Ectodermal cell (in vitro differentiated cells): ENCODE data around the gene GORASP1.

Source experiments
- H3K27ac ChIP-seq: 2 replicates; pipeline ENCODE4 v1.7.0; 2013; ENCODE audit warnings: mild to moderate bottlenecking, low read depth, low read length; ENCODE audit not compliant: insufficient read depth, poor library complexity, severe bottlenecking
- H3K27me3 ChIP-seq: 2 replicates; pipeline ENCODE4 v1.7.0; 2013; ENCODE audit warnings: mild to moderate bottlenecking, low read length; ENCODE audit not compliant: insufficient read depth, control insufficient read depth, poor library complexity, severe bottlenecking
- H3K36me3 ChIP-seq: one replicate; pipeline ENCODE4 v1.7.0; 2013; ENCODE audit warnings: low read length; ENCODE audit not compliant: control insufficient read depth, insufficient read depth
- H3K4me1 ChIP-seq: one replicate; pipeline ENCODE4 v1.7.0; 2013; ENCODE audit warnings: low read length; ENCODE audit not compliant: control insufficient read depth, insufficient read depth
- H3K4me3 ChIP-seq: 2 replicates; pipeline ENCODE4 v1.7.0; 2013; ENCODE audit warnings: low read depth, low read length, control low read depth; ENCODE audit not compliant: insufficient read depth
- H3K9me3 ChIP-seq: 2 replicates; pipeline ENCODE4 v1.7.0; 2013; ENCODE audit warnings: mild to moderate bottlenecking, low read length, moderate library complexity; ENCODE audit not compliant: control insufficient read depth
- WGBS, 2 experiments: methylation state at CpG; one replicate each; pipeline ENCODE4 v1.1.7; 2013; ENCODE audit warnings: missing lambda C conversion rate in 2 of 2; 5-methylcytosine and 5-hydroxymethylcytosine counted together

The GORASP1 gene

DNA sequence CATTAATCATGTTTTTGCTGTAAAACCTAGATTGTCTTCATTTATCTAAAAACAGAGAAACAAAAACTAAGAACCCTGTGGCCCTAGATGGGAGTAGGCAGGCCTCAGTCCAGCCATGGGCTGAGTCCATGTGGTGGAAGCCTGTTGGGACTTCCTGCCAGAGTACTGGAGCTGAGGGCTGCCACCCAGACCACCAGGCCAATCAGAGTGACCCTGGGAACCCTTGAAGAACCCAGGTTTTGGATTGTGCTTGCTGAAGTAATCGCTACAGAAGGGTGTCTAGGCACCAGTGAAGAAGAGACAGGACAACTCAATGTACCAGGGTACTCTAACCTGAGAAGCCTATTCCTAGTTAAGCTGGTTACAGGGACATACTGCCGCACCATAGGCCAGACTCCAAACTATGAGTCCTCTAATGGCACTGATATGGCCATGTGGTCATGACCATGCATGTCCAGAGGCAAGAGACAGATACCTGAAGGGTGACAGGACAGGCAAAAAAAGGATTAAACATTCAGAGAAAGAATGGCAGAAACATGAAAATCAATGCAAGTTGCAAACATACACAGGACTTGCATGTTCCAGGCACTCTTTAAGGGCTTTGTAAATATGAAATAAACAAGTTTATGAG lies 33.0 kb upstream of the GORASP1 start:
- H3K36me3 ChIP-seq, result no peaks in the 10 kb centered on the region
- no peak overlapping the region for H3K27ac ChIP-seq
- no peaks in the 10 kb centered on the region for H3K9me3 ChIP-seq
- H3K4me1 ChIP-seq, result no peaks in the 10 kb centered on the region
- H3K4me3 ChIP-seq, result no peak overlapping the region
- H3K27me3 ChIP-seq, result no peaks in the 10 kb centered on the region
- 96 to 99% methylated on average over 2 of the region's 2 CpGs for WGBS, 2 experiments

DNA sequence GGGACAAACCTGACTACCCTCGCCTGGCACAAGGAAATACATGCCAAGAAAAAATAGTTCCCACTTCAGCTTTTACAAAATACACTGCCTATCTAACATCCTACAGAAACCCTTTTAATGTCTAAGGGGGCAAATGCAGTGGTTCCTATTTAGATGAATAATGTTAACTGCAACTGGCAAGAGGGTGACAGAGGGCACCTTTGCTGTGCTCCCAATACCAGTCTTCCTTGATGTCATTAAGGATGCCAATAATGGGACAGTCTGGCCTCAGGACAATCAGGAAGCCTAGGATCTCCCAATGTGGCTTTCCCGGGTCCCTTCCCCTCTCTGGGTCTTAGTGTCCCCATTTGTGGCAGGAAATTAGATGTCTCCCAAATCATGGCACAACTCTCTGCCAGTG lies 32.0 kb upstream of the GORASP1 start:
- Histone ChIP-seq H3K27ac (no peak overlapping the region), H3K4me3 (no peak overlapping the region), H3K27me3 (no peaks in the 10 kb centered on the region), H3K36me3 (no peaks in the 10 kb centered on the region), H3K4me1 (no peaks in the 10 kb centered on the region), H3K9me3 (no peaks in the 10 kb centered on the region)
- WGBS, 2 experiments, result 88 to 94% methylated on average over 2 of the region's 2 CpGs

DNA sequence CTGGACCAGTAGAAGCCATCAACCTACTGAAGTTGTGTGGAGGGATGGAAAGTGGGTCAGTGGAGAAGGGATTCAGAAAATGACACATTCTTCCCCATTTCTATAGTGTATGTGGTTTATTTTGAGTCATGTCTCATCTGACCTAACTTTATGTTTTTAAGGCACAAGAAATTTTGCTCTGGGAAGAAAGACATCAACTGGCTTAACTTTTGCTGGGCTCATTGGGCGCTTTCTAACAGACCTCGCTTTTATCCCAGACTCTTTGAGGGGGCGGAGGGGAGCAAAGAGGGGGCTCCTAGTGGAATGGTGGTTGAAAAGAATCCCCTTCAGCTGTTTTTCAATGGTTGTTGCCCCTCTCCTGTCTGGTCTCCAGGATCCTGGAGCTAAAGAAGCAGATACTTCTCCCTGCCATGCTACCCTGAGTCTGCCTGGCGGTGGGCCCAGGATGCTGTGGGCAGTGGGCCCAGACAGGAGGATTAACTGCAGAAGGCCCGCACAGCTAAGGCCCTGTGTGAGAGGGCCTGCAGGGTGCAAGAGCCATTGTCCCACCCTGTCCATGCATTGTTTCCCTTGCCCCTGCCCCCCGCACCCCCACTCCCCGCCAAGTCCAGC lies 31.5 kb upstream of the GORASP1 start:
- Histone ChIP-seq H3K27me3 (no peaks in the 10 kb centered on the region), H3K9me3 (no peaks in the 10 kb centered on the region), H3K4me1 (no peaks in the 10 kb centered on the region), H3K27ac (no peak overlapping the region), H3K36me3 (no peaks in the 10 kb centered on the region), H3K4me3 (no peak overlapping the region)
- 86 to 89% methylated on average over 5 to 7 of the region's 7 CpGs for WGBS, 2 experiments

DNA sequence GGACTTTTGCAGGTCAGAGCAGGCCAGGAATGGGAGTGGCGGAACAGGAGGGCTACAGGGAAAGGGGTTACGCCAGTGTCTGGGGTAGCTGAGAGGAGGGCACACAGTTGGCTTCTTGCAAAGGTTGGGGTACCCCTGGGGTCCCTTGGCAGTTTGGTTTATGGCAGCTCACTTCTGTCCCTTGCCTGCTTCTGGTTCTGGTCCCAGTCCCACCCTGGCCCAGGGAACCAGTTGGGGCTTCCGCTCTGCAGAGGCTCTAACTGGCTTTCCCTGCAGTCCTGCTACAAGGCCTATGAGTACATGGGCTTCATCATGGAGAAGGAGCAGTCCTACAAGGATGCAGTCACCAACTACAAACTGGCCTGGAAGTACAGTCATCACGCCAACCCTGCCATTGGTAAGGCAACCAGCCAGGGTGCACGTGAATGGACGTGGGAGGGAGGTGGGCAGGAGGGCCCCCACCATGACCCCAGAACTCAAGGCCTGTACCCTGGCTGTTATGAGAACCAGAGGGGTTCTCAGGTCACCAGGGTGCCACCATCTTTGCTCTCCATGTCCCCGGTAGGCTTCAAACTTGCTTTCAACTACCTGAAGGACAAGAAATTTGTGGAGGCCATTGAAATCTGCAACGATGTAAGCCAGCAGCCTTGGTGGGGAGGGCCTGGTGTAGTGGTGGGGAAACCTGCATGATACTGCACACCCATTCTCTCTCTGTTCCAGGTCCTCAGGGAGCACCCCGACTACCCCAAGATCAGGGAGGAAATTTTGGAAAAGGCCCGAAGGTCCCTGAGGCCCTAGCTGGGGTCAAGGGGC lies 30.8 kb upstream of the GORASP1 start:
- H3K4me3 ChIP-seq, result no peak overlapping the region
- no peak overlapping the region for H3K27ac ChIP-seq
- H3K4me1 ChIP-seq, result no peaks in the 10 kb centered on the region
- no peaks in the 10 kb centered on the region for H3K9me3 ChIP-seq
- no peaks in the 10 kb centered on the region for H3K36me3 ChIP-seq
- H3K27me3 ChIP-seq, result no peaks in the 10 kb centered on the region
- WGBS, 2 experiments, result 96% methylated on average over 10 of the region's 10 CpGs

DNA sequence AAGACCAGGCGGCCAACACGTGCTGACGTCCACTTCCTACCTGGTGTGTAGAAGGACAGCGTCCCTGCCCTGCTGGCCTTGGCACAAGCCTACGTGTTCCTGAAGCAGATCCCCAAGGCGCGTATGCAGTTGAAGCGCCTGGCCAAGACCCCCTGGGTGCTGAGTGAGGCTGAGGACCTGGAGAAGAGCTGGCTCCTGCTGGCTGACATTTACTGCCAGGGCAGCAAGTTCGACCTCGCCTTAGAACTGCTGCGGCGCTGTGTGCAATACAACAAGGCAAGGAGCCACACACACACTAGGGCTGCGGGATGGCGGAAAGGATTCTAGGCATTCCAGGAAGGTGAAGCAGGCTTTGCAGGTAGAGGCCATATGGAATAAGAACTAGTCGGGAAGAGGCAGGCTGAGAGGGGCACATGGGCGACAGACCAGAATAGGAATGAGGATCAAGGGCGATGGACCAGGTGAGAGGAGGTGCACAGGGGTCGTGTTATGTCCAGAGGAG lies 30.1 kb upstream of the GORASP1 start:
- no peaks in the 10 kb centered on the region for H3K36me3 ChIP-seq
- no peaks in the 10 kb centered on the region for H3K4me1 ChIP-seq
- no peak overlapping the region for H3K4me3 ChIP-seq
- no peak overlapping the region for H3K27ac ChIP-seq
- WGBS, 2 experiments, result 94 to 96% methylated on average over 18 of the region's 18 CpGs
- no peaks in the 10 kb centered on the region for H3K27me3 ChIP-seq
- no peaks in the 10 kb centered on the region for H3K9me3 ChIP-seq

DNA sequence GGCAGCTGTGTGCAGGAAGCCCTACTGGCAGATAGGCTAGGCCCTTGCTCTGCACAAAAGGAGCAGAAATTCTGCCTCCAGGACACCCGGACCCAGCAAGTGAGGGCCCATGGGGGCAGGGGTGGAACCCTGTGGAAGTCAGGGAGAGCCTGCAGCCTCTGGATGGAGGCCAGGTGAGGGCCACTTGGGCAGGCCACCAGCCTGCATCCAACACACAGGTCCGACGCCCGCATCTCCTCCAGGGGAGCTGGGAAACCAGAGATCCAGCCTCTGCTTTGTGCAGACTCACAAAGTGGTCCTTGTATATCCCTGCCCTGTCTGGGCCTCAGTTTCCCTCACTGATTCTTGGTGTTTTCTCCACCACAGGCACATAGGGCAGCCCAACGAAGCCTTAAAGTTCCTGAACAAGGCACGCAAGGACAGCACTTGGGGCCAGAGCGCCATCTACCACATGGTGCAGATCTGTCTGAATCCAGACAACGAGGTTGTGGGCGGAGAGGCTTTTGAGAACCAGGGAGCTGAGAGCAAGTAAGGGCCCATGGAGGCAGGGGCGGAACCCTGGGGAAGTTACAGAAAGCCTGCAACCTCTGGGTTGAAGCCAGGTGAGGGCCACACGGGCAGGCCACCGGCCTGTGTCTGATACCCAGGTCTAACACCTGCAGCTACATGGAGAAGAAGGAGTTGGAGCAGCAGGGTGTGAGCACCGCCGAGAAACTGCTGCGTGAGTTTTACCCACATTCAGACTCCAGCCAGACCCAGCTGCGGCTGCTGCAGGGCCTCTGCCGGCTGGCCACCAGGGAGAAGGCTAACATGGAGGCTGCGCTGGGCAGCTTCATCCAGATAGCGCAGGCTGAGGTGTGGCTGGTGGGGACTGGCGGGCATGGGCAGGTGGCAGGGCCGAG lies 29.4 kb upstream of the GORASP1 start:
- no peaks in the 10 kb centered on the region for H3K9me3 ChIP-seq
- H3K4me3 ChIP-seq, result no peak overlapping the region
- H3K36me3 ChIP-seq, result no peaks in the 10 kb centered on the region
- H3K4me1 ChIP-seq, result no peaks in the 10 kb centered on the region
- no peaks in the 10 kb centered on the region for H3K27me3 ChIP-seq
- 92 to 93% methylated on average over 21 of the region's 21 CpGs for WGBS, 2 experiments
- no peak overlapping the region for H3K27ac ChIP-seq

DNA sequence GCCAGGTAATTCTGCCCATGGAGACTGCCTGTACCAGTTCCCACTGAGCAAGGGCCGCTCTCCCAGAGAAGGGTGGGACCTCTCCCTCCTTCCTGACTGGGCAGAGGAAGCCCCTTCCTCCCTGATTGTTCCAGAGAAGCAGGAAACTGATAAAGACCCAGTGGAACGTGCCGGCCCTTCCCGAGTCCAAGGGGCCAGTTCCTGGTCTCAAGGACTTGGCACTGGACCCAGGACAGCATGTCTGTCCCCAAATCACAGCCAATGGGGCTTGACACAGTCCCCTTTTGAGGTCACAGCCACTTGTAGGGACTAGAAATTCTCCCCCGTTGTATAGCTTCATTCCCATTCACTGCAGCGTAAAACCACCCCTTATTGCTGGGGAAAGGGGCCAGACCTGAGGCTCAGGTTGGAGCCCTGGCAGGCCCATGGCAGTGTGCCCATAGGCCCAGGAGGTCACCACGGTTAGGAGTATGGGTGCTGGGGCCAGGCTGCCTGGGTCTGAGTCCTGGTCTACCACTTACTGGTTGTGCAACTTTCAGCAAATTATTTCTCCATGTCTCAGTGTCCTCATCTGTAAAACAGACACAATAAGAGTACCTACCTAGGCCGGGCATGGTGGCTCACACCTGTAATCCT lies 27.9 kb upstream of the GORASP1 start:
- Histone ChIP-seq H3K27ac (no peak overlapping the region), H3K4me3 (no peak overlapping the region), H3K36me3 (no peaks in the 10 kb centered on the region), H3K27me3 (no peaks in the 10 kb centered on the region), H3K4me1 (no peaks in the 10 kb centered on the region), H3K9me3 (no peaks in the 10 kb centered on the region)
- 93% methylated on average over 8 of the region's 8 CpGs for WGBS, 2 experiments

DNA sequence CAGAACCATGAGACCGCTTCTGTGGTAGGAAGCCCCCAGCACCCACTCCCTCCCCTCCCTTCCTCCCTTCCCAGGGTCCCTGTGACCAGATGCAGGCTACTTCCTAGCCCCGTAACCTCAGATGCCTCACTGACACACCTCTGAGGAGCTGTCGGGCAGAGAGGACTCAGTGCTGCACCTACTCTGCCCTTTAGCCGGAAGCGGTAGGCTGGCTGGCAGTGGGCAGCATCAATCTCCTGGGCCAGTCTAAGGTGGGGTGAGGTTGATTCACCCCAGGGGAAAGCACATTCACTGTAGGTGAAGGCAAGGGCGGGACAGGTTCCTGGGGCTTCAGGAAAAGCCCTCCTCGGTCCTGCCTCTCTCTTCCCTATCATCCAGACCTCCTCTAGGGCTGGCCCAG lies 26.9 kb upstream of the GORASP1 start:
- no peaks in the 10 kb centered on the region for H3K27me3 ChIP-seq
- no peaks in the 10 kb centered on the region for H3K36me3 ChIP-seq
- no peaks in the 10 kb centered on the region for H3K9me3 ChIP-seq
- no peak overlapping the region for H3K4me3 ChIP-seq
- H3K4me1 ChIP-seq, result no peaks in the 10 kb centered on the region
- WGBS, 2 experiments, result 83 to 88% methylated on average over 7 of the region's 7 CpGs
- no peak overlapping the region for H3K27ac ChIP-seq

DNA sequence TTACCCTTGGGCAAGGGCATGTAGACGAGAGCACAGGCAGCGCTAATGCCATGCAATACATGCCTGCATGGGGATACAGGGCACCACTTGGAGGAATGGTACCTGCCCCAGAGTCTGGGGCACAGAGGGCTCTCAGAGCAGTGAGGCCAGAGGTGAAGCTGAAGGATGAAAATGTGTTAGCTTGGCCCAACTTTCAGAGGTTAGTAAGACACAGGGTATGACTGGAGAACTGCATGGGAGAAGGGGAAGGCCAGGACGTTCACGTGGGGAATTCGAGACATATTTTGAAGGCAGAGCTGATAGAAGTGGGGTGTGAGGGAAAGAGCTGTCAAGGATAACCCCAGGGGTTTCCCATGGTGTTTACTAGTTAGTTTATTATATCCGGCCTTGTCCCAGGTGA lies 26.4 kb upstream of the GORASP1 start:
- Histone ChIP-seq H3K27ac (no peak overlapping the region), H3K27me3 (no peaks in the 10 kb centered on the region), H3K36me3 (no peaks in the 10 kb centered on the region), H3K4me3 (no peak overlapping the region), H3K4me1 (no peaks in the 10 kb centered on the region), H3K9me3 (no peaks in the 10 kb centered on the region)
- WGBS, 2 experiments, result 76 to 77% methylated on average over 6 of the region's 6 CpGs
